Nephron (organoid): ENCODE data around the gene LHX3.
A peak's percentile ranks its signal among the peaks of the same experiment; 100 is the strongest.
"Not testable (repeated sequence)": the region's sequence is repeated elsewhere in the genome, so short reads cannot be mapped to it uniquely, and the experiment has no call there.

Source experiments
- H3K27ac Mint-ChIP-seq, 3 experiments: 2 replicates each; pipeline ENCODE4 v1.8.0; 2020; ENCODE audit warnings: mixed read lengths in 3 of 3, mild to moderate bottlenecking in 2 of 3, moderate library complexity in 1 of 3
- H3K27me3 Mint-ChIP-seq: 2 replicates; pipeline ENCODE4 v1.8.0; 2021; ENCODE audit warnings: low read depth, mild to moderate bottlenecking, moderate library complexity, mixed read lengths
- H3K36me3 Mint-ChIP-seq: 2 replicates; pipeline ENCODE4 v1.8.0; 2020; ENCODE audit warnings: low read depth, mixed read lengths
- H3K4me1 Mint-ChIP-seq: 2 replicates; pipeline ENCODE4 v1.8.0; 2020; ENCODE audit warnings: mixed read lengths
- H3K4me3 Mint-ChIP-seq, 3 experiments: 2 replicates each; pipeline ENCODE4 v1.8.0; 2020; ENCODE audit warnings: mild to moderate bottlenecking in 3 of 3, mixed read lengths in 3 of 3, moderate library complexity in 2 of 3
- H3K9me3 Mint-ChIP-seq: 2 replicates; pipeline ENCODE4 v1.8.0; 2020; ENCODE audit warnings: mixed read lengths
- TF ChIP-seq, protein P1 (sequence below), 3 experiments: fragments of 200-600 bp; sonication (generic); IDR thresholded peaks; one replicate each; pipeline ENCODE4 v1.5.0; 2021; ENCODE audit warnings: antibody characterized with exemption in 3 of 3; ENCODE audit not compliant: unreplicated experiment in 3 of 3

LHX3 gene

DNA sequence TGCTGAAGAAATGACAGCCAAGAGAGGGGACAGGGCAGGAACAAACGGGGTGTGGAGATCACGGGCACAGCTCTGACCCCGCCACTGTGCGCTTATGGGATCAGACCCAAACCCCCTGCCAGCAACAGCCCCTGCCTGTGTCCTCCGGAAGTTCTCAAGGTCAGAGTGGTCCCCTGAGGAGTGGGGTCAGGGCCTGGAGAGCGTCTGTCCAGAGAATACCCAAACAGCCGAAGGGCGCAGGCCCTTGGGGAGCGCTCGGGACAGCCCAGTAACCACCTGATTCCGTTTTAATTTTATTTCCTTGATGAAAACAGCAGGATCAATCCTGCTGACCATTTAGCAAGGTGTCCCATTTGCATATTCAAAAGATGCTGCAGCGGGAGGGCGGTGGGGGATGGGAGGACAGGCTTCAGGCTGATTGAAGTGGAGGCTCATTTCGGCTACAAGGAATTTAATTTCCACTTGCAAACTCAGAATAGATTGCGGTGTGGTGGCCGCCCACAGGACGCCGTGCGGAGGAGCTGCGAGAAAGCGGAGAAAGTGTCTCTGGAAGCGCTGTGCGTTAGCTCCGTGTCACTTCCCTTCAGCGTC is 53.6 kb downstream of the LHX3 start:
- Mint-ChIP-seq H3K4me1 (peaks cover 7% of the 10 kb centered on the region), H3K4me3 (no peak overlapping the region), H3K27ac (peak overlapping the region in 1 of 3 experiments; percentile 37), H3K36me3 (no peaks in the 10 kb centered on the region), H3K9me3 (peaks cover 4% of the 10 kb centered on the region), H3K27me3 (peaks cover 35% of the 10 kb centered on the region)
- TF ChIP-seq, protein P1, sequence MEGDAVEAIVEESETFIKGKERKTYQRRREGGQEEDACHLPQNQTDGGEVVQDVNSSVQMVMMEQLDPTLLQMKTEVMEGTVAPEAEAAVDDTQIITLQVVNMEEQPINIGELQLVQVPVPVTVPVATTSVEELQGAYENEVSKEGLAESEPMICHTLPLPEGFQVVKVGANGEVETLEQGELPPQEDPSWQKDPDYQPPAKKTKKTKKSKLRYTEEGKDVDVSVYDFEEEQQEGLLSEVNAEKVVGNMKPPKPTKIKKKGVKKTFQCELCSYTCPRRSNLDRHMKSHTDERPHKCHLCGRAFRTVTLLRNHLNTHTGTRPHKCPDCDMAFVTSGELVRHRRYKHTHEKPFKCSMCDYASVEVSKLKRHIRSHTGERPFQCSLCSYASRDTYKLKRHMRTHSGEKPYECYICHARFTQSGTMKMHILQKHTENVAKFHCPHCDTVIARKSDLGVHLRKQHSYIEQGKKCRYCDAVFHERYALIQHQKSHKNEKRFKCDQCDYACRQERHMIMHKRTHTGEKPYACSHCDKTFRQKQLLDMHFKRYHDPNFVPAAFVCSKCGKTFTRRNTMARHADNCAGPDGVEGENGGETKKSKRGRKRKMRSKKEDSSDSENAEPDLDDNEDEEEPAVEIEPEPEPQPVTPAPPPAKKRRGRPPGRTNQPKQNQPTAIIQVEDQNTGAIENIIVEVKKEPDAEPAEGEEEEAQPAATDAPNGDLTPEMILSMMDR (IDR thresholded peaks at IDR 0.05; ENCODE audit: unreplicated experiment in 3 of 3) = no peak

DNA sequence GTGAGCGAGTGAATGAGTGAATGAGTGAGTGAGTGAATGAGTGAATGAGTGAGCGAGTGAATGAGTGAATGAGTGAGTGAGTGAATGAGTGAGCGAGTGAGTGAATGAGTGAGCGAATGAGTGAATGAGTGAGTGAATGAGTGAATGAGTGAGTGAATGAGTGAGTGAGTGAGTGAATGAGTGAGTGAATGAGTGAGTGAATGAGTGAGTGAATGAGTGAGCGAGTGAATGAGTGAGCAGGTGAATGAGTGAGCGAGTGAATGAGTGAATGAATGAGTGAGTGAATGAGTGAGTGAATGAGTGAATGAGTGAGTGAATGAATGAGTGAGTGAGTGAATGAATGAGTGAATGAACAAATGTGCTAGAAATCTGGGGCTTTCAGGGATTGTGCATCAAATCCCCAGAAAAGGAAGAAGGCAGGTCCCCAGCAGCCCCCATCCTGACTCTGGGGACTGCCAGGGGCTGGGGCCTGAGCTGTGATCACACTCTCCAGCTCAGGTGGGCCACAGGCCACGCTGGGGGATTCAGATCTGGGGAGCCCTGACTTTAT is 54.2 kb downstream of the LHX3 start:
- not testable (repeated sequence) for H3K27ac Mint-ChIP-seq, H3K9me3 Mint-ChIP-seq, H3K4me3 Mint-ChIP-seq, H3K4me1 Mint-ChIP-seq, H3K36me3 Mint-ChIP-seq
- peaks cover 35% of the 10 kb centered on the region for H3K27me3 Mint-ChIP-seq

DNA sequence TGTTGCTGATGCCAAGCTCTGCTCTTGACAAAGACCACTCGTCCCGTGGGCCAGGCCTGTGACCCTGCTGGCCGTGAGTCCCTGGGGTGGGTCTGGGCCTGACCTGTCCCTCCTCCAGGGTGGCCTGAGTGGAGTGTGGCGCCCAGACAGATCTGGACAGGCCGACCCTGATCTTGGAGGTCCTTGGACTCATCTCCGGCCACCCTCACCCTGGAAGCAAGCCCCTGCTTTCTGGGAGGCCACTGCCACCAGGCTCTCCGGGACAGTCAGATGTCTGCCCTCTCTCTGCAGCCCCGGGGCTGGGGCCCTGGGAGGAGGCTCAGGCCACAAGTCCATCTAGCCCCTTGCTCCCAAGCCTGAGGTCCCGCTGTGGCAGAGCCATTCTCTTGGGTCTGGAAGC is 55.1 kb downstream of the LHX3 start:
- H3K27ac Mint-ChIP-seq = no peak overlapping the region
- no peaks in the 10 kb centered on the region for H3K36me3 Mint-ChIP-seq
- peaks cover 27% of the 10 kb centered on the region for H3K27me3 Mint-ChIP-seq
- H3K9me3 Mint-ChIP-seq = peaks cover 4% of the 10 kb centered on the region
- TF ChIP-seq, protein P1 (IDR thresholded peaks at IDR 0.05; ENCODE audit: unreplicated experiment in 3 of 3) = no peak
- H3K4me3 Mint-ChIP-seq = no peak overlapping the region
- no peaks in the 10 kb centered on the region for H3K4me1 Mint-ChIP-seq

DNA sequence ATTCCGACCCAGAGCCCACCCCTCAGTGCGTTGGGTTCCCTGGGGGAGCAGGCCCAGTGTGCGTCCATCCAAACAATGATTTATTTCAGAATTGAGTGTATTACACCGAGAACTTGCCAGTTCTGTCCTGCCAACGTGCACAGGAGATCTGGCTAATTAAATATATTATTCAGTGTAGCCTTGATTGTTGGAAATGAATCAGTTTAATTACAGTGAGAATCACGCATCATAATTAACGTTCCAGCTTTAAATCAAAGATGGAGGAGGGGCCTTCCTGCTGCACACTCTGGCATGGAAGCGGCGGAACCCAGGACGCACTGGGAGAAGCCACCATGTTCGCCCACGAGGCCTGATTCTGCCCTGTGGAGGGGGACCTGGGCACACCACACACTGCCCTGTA is 55.6 kb downstream of the LHX3 start:
- Mint-ChIP-seq H3K4me3 (no peak overlapping the region), H3K27ac (no peak overlapping the region), H3K9me3 (peaks cover 4% of the 10 kb centered on the region), H3K36me3 (no peaks in the 10 kb centered on the region), H3K27me3 (peaks cover 26% of the 10 kb centered on the region), H3K4me1 (no peaks in the 10 kb centered on the region)
- TF ChIP-seq, protein P1 (IDR thresholded peaks at IDR 0.05; ENCODE audit: unreplicated experiment in 3 of 3) = no peak

DNA sequence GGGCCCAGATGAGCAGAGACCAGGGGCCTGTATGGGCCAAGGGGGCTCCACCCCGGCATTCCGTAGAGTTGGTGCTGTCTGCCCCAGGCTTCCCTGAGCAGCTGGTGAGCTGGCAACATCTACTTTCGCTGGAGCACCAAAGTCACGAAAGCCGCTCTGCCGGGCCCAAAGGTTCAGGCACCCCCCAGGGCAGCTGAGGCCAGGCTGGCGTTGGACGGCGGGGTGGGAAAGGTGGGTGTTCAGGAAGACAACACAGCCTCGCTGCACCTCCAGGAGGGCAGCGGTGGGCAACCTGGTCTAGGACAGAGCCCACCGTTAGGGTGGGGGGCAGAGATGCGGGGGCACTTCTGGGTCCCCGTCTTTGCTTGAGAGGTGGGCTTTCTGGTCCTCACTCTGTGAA is 56.2 kb downstream of the LHX3 start:
- Mint-ChIP-seq H3K4me3 (no peak overlapping the region), H3K4me1 (no peaks in the 10 kb centered on the region), H3K27ac (no peak overlapping the region), H3K27me3 (peaks cover 25% of the 10 kb centered on the region), H3K9me3 (peaks cover 4% of the 10 kb centered on the region), H3K36me3 (no peaks in the 10 kb centered on the region)
- TF ChIP-seq, protein P1 (IDR thresholded peaks at IDR 0.05; ENCODE audit: unreplicated experiment in 3 of 3) = no peak

DNA sequence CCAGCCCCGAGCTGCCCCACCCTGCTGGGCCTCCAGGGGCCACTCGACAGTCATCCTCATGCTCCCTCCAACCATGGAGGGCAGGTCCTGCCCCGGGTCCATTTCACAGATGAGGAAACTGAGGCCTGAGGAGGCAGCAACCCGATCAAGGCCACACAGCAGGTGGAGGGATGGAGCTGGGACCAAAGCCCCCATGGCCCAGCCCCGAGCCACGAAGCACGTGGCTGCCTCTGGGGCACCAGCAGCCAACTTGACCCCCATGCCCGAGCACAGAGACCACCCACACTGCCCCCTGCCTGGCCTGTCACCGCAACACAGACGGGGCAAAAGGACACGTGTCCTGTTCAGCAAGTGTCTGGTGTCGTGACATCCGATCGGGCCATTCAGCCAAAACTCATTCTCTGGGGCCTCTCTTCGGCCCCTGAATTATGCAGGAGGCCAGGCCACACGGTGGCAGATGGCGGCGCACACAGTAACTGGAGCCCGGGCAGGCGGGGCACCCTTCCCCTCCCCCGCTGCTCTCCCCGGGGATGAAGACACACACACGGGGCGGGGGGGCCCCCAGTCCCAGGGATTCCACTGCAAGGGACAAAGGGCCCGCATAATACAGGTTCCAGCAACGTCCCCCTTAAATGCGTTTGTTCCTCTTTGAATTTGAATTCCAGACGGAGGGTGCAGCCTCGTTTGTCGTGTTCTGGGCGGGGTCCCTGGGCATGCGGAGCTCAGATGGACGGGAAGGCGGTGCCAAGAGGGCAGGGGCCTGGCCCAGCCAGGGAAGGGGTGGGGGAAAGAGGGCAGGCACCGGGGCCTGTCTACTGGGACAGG is 56.8 kb downstream of the LHX3 start:
- TF ChIP-seq, protein P1 (IDR thresholded peaks at IDR 0.05; ENCODE audit: unreplicated experiment in 3 of 3) = no peak
- H3K9me3 Mint-ChIP-seq = peaks cover 4% of the 10 kb centered on the region
- no peaks in the 10 kb centered on the region for H3K36me3 Mint-ChIP-seq
- H3K4me3 Mint-ChIP-seq = no peak overlapping the region
- H3K27me3 Mint-ChIP-seq = peaks cover 23% of the 10 kb centered on the region
- H3K4me1 Mint-ChIP-seq = no peaks in the 10 kb centered on the region
- no peak overlapping the region for H3K27ac Mint-ChIP-seq
